Smooth muscle cell of the brain vasculature (primary cell): ENCODE measurements around the gene TGFBRAP1.
"Not testable (repeated sequence)": the region's sequence is repeated elsewhere in the genome, so short reads cannot be mapped to it uniquely, and the experiment has no call there.

Experiments
- DNase-seq: peaks from one replicate; pipeline ENCODE4 v3.0.0-alpha.2; 2012; ENCODE audit warnings: low read depth, low spot score

The TGFBRAP1 gene

GRCh38 chr2:105358593-105358992 is 29.1 kb upstream of the TGFBRAP1 start:
- no peak for DNase-seq

GRCh38 chr2:105357122-105357521 is 27.6 kb upstream of the TGFBRAP1 start:
- no peak for DNase-seq

- DNase-seq, result no peak
These were observed 15.3 kb upstream of the TGFBRAP1 start for GRCh38 chr2:105344704-105345345.

- DNase-seq, result no peak
These were observed 9.9 kb upstream of the TGFBRAP1 start for GRCh38 chr2:105339414-105339813.

GRCh38 chr2:105338020-105338385 is 8.5 kb upstream of the TGFBRAP1 start:
- DNase-seq, result no peak

GRCh38 chr2:105337122-105338019 is 7.8 kb upstream of the TGFBRAP1 start, which contains the start of gene C2orf49:
Gene C2orf49, plus strand, starts transcription at chr2:105337540. Its CDS starts 48 bp downstream, at chr2:105337588.
- peak; percentile 65 for DNase-seq

GRCh38 chr2:105336786-105337121 is 7.2 kb upstream of the TGFBRAP1 start:
- DNase-seq, result no peak

GRCh38 chr2:105335469-105335868 is 5.9 kb upstream of the TGFBRAP1 start:
- no peak for DNase-seq

- DNase-seq, result no peak
These were observed 4.7 kb upstream of the TGFBRAP1 start for GRCh38 chr2:105334211-105334610.

- no peak for DNase-seq
These were observed 1.3 kb upstream of the TGFBRAP1 start for GRCh38 chr2:105330681-105331375.

- DNase-seq, result no peak
These were observed 359 bp downstream of the TGFBRAP1 start for GRCh38 chr2:105329197-105329554.

- no peak for DNase-seq
These were observed 996 bp downstream of the TGFBRAP1 start for GRCh38 chr2:105328281-105329196.

GRCh38 chr2:105327690-105328089 is 1.8 kb downstream of the TGFBRAP1 start:
- DNase-seq, result no peak

GRCh38 chr2:105327271-105327670 is 2.3 kb downstream of the TGFBRAP1 start:
- DNase-seq, result not testable (repeated sequence)

GRCh38 chr2:105325389-105325963 is 4.1 kb downstream of the TGFBRAP1 start:
- DNase-seq, result peak; percentile 57

- DNase-seq, result no peak
These were observed 4.8 kb downstream of the TGFBRAP1 start for GRCh38 chr2:105324732-105325131.

- DNase-seq, result no peak
These were observed 5.4 kb downstream of the TGFBRAP1 start for GRCh38 chr2:105324101-105324500.

GRCh38 chr2:105323111-105323510 is 6.4 kb downstream of the TGFBRAP1 start:
- DNase-seq, result no peak

GRCh38 chr2:105321875-105322646 is 7.5 kb downstream of the TGFBRAP1 start:
- DNase-seq, result no peak

GRCh38 chr2:105320651-105321215 is 8.8 kb downstream of the TGFBRAP1 start:
- no peak for DNase-seq
